GM18499 (cell line): Measurements from ENCODE around the gene MSANTD1.

Source experiments
- ATAC-seq: cut with Tn5 transposase; IDR thresholded peaks from one replicate; pipeline ENCODE4 v1.9.1; 2021; ENCODE audit warnings: moderate number of reproducible peaks; ENCODE audit not compliant: insufficient read depth, unreplicated experiment

MSANTD1 gene

GRCh38 chr4:3257556-3258482 lies 8.9 kb downstream of the MSANTD1 start:
- ATAC-seq: no peak

- ATAC-seq: no peak
Observed at GRCh38 chr4:3261411-3262207, 12.7 kb downstream of the MSANTD1 start.

- ATAC-seq: no peak
Observed at GRCh38 chr4:3262208-3263052, 13.5 kb downstream of the MSANTD1 start.

GRCh38 chr4:3263053-3263875 lies 14.3 kb downstream of the MSANTD1 start:
- no peak for ATAC-seq

GRCh38 chr4:3263876-3264193 lies 14.9 kb downstream of the MSANTD1 start:
- ATAC-seq: no peak

GRCh38 chr4:3266076-3266475 lies 17.1 kb downstream of the MSANTD1 start:
- no peak for ATAC-seq

- ATAC-seq: no peak
Observed at GRCh38 chr4:3267576-3268394, 18.8 kb downstream of the MSANTD1 start.

- ATAC-seq: no peak
Observed at GRCh38 chr4:3268395-3269104, 19.6 kb downstream of the MSANTD1 start.

GRCh38 chr4:3269105-3269927 lies 20.4 kb downstream of the MSANTD1 start:
- ATAC-seq: no peak

GRCh38 chr4:3269991-3270611 lies 21.1 kb downstream of the MSANTD1 start:
- ATAC-seq: no peak

- ATAC-seq: no peak
Observed at GRCh38 chr4:3271131-3271530, 22.2 kb downstream of the MSANTD1 start.

- no peak for ATAC-seq
Observed at GRCh38 chr4:3276986-3277385, 28.0 kb downstream of the MSANTD1 start.

GRCh38 chr4:3280466-3280865 lies 31.5 kb downstream of the MSANTD1 start:
- no peak for ATAC-seq

GRCh38 chr4:3283483-3283882 lies 34.5 kb downstream of the MSANTD1 start:
- ATAC-seq: no peak

GRCh38 chr4:3283916-3284315 lies 35.0 kb downstream of the MSANTD1 start:
- ATAC-seq: no peak

- ATAC-seq: no peak
Observed at GRCh38 chr4:3284734-3285557, 36.0 kb downstream of the MSANTD1 start.
